Subcutaneous abdominal adipose tissue (tissue), 5 donors: ENCODE results near the gene CNIH3.

Experiments
- H3K27ac ChIP-seq: one replicate; pipeline ENCODE4 v1.7.0; 2013; ENCODE audit warnings: low read depth, mild to moderate bottlenecking, inconsistent platforms, low read length, moderate library complexity
- H3K27me3 ChIP-seq, 5 donors: one replicate each; pipeline ENCODE4 v1.7.0; 2013; ENCODE audit warnings: low read length in 5 of 5, inconsistent platforms in 1 of 5; ENCODE audit not compliant: control insufficient read depth in 5 of 5, insufficient read depth in 4 of 5
- H3K36me3 ChIP-seq, 5 donors: one replicate each; pipeline ENCODE4 v1.7.0; 2013; ENCODE audit warnings: low read length in 5 of 5; ENCODE audit not compliant: control insufficient read depth in 5 of 5, insufficient read depth in 5 of 5
- H3K4me1 ChIP-seq, 5 donors: one replicate each; pipeline ENCODE4 v1.7.0; 2013; ENCODE audit warnings: low read length in 5 of 5, mild to moderate bottlenecking in 3 of 5, moderate library complexity in 1 of 5; ENCODE audit not compliant: control insufficient read depth in 5 of 5, insufficient read depth in 5 of 5
- H3K4me3 ChIP-seq, 5 donors: one replicate each; pipeline ENCODE4 v1.7.0; 2013; ENCODE audit warnings: low read length in 5 of 5, low read depth in 1 of 5
- H3K9ac ChIP-seq, 5 donors: one replicate each; pipeline ENCODE4 v1.7.0; 2013; ENCODE audit warnings: low read length in 5 of 5, mild to moderate bottlenecking in 4 of 5, moderate library complexity in 3 of 5
- H3K9me3 ChIP-seq, 5 donors: one replicate each; pipeline ENCODE4 v1.7.0; 2013; ENCODE audit warnings: low read length in 5 of 5; ENCODE audit not compliant: control insufficient read depth in 5 of 5
- donor health status: healthy.
- donor health status: healthy.
- donor health status: healthy.
- donor health status: healthy.
- donor health status: healthy.

Gene CNIH3

DNA sequence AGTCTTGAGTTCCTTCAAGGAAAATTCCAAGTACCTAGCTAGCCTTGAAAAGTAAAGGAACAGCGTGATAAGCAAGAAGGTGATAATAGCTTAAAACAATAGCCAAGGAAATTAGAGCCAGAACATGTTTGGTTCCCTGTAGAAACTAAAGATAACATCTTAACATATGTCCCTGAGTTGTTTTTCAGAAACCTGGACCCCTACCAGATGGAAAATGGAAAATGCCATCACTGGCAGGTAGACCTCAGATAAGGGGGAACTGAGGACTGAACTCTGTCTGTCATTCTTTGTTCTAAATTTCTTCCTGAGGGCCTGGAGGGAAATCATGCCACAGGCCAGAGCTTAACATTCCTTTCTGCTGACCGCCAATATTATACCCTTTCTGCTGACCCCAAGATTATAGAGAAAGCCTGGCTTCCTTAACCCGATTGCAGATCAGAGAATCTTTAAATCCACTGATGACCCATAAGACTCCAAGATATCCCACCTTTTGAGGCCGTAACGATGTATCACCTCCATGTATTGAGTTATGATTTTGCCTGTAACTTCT lies 23.4 kb downstream of the CNIH3 start:
- no peaks in the 10 kb centered on the region for H3K27me3 ChIP-seq
- no peaks in the 10 kb centered on the region for H3K9me3 ChIP-seq
- no peaks in the 10 kb centered on the region for H3K36me3 ChIP-seq
- no peak overlapping the region for H3K4me3 ChIP-seq
- H3K9ac ChIP-seq: no peak overlapping the region
- H3K4me1 ChIP-seq: no peaks in the 10 kb centered on the region
- H3K27ac ChIP-seq: no peak overlapping the region

DNA sequence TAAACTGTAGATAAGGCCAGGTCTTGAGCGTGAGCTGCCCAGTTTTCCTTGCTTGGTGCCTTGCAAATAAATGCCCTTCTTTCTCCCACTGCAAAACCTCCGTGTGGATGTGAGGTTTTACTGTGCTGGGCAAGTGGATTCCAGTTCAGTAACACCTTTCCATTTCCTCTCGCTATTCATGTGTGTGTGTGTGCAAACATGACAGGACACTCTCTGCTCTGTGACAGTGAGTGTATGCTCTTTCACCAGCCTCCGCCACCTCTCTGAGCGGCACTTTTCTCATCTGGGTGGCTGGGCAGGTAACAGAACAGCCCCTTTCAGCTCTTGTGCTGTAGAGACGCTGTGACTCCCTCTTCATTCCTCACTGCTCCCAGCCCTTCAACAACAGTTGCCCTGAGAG lies 23.9 kb downstream of the CNIH3 start:
- Histone ChIP-seq H3K4me1 (no peaks in the 10 kb centered on the region), H3K9me3 (no peaks in the 10 kb centered on the region), H3K9ac (no peak overlapping the region), H3K4me3 (no peak overlapping the region), H3K36me3 (no peaks in the 10 kb centered on the region), H3K27me3 (no peaks in the 10 kb centered on the region), H3K27ac (no peak overlapping the region)

- Histone ChIP-seq H3K36me3 (no peaks in the 10 kb centered on the region), H3K4me1 (no peaks in the 10 kb centered on the region), H3K27ac (no peak overlapping the region), H3K9me3 (no peaks in the 10 kb centered on the region), H3K9ac (no peak overlapping the region), H3K4me3 (no peak overlapping the region), H3K27me3 (no peaks in the 10 kb centered on the region)
These were observed 24.5 kb downstream of the CNIH3 start for GRCh38 chr1:224640587-224640986.

DNA sequence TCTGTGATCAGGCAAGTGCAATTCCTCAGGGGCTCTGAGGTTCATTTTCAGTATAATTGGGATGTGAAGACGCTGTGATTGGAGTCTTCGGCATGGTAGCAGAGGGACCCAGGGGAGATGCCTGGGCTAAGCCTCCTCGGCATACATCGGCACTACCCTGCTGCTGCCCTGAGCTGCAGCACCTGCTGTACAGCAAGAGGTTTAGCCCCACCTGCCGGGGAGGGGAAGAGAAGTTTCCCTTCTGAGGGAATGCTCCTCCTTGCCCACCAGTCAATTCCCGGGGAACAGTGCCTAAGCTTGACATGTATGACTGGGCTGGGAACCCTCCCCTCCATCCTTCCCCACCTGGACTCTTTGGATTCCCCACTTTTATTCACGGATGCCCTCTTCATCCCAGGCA lies 24.9 kb downstream of the CNIH3 start:
- Histone ChIP-seq H3K9me3 (no peaks in the 10 kb centered on the region), H3K4me3 (no peak overlapping the region), H3K9ac (no peak overlapping the region), H3K27ac (no peak overlapping the region), H3K4me1 (no peaks in the 10 kb centered on the region), H3K36me3 (no peaks in the 10 kb centered on the region), H3K27me3 (no peaks in the 10 kb centered on the region)

GRCh38 chr1:224643653-224644052 lies 27.5 kb downstream of the CNIH3 start:
- Histone ChIP-seq H3K36me3 (no peaks in the 10 kb centered on the region), H3K4me3 (no peak overlapping the region), H3K4me1 (no peaks in the 10 kb centered on the region), H3K27me3 (no peaks in the 10 kb centered on the region), H3K27ac (no peak overlapping the region), H3K9ac (no peak overlapping the region), H3K9me3 (no peaks in the 10 kb centered on the region)

GRCh38 chr1:224644553-224645154 lies 28.5 kb downstream of the CNIH3 start:
- H3K27ac ChIP-seq: no peak overlapping the region
- no peaks in the 10 kb centered on the region for H3K36me3 ChIP-seq
- H3K9me3 ChIP-seq: no peaks in the 10 kb centered on the region
- H3K27me3 ChIP-seq: no peaks in the 10 kb centered on the region
- no peak overlapping the region for H3K9ac ChIP-seq
- H3K4me1 ChIP-seq: peaks cover 0 to 2% (median 0%) of the 10 kb centered on the region in 5 donors
- H3K4me3 ChIP-seq: no peak overlapping the region

DNA sequence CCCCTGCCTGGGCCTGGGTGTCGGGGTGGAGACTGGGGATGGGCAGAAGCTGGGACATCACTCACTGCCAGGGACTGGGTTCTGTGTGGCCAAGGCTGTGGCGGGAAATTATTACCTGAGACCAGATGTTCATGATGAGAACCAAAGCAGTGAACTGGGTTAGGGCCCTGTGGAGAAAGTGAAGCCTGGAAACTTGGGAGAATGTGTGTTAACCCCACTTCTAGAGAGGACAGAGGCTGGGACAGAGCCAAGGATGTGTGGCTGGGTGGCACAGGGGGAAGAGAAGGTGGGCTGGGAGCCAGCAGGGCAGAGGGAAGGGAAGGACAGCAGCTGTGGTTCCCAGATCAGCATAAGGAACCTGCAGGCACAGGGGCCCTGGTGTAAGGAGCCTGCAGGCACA lies 31.3 kb downstream of the CNIH3 start:
- no peak overlapping the region for H3K27ac ChIP-seq
- H3K9ac ChIP-seq: no peak overlapping the region
- H3K36me3 ChIP-seq: no peaks in the 10 kb centered on the region
- peaks cover 0 to 9% (median 0%) of the 10 kb centered on the region in 5 donors for H3K4me1 ChIP-seq
- no peaks in the 10 kb centered on the region for H3K9me3 ChIP-seq
- H3K27me3 ChIP-seq: peaks cover 0 to 2% (median 0%) of the 10 kb centered on the region in 5 donors
- no peak overlapping the region for H3K4me3 ChIP-seq

GRCh38 chr1:224650290-224650689 lies 34.2 kb downstream of the CNIH3 start:
- no peak overlapping the region for H3K27ac ChIP-seq
- peaks cover 0 to 2% (median 0%) of the 10 kb centered on the region in 5 donors for H3K27me3 ChIP-seq
- H3K36me3 ChIP-seq: no peaks in the 10 kb centered on the region
- peaks cover 0 to 12% (median 0%) of the 10 kb centered on the region in 5 donors for H3K4me1 ChIP-seq
- no peaks in the 10 kb centered on the region for H3K9me3 ChIP-seq
- no peak overlapping the region for H3K4me3 ChIP-seq
- H3K9ac ChIP-seq: no peak overlapping the region

GRCh38 chr1:224651188-224651587 lies 35.1 kb downstream of the CNIH3 start:
- no peak overlapping the region for H3K4me3 ChIP-seq
- H3K9ac ChIP-seq: no peak overlapping the region
- no peaks in the 10 kb centered on the region for H3K9me3 ChIP-seq
- peaks cover 0 to 2% (median 0%) of the 10 kb centered on the region in 5 donors for H3K27me3 ChIP-seq
- H3K4me1 ChIP-seq: peaks cover 0 to 12% (median 0%) of the 10 kb centered on the region in 5 donors
- no peaks in the 10 kb centered on the region for H3K36me3 ChIP-seq
- H3K27ac ChIP-seq: no peak overlapping the region

GRCh38 chr1:224656392-224656791 lies 40.3 kb downstream of the CNIH3 start:
- H3K9ac ChIP-seq: no peak overlapping the region
- H3K36me3 ChIP-seq: no peaks in the 10 kb centered on the region
- H3K9me3 ChIP-seq: no peaks in the 10 kb centered on the region
- peaks cover 0 to 3% (median 0%) of the 10 kb centered on the region in 5 donors for H3K4me1 ChIP-seq
- H3K4me3 ChIP-seq: no peak overlapping the region
- peaks cover 0 to 2% (median 0%) of the 10 kb centered on the region in 5 donors for H3K27me3 ChIP-seq
- H3K27ac ChIP-seq: no peak overlapping the region
